ENCODE results near the gene SCMH1.
"Not testable (repeated sequence)": the region's sequence is repeated elsewhere in the genome, so short reads cannot be mapped to it uniquely, and the experiment has no call there.

SCMH1 gene

GRCh38 chr1:41200728-41201127, 41.4 kb downstream of the SCMH1 start:
- DNase-seq, result no peak

- DNase-seq, result no peak
Observed at GRCh38 chr1:41199375-41199774, 42.7 kb downstream of the SCMH1 start.

GRCh38 chr1:41192456-41193178, 49.5 kb downstream of the SCMH1 start:
- peak; percentile 64 for DNase-seq

- no peak for DNase-seq
Observed at GRCh38 chr1:41184446-41184845, 57.7 kb downstream of the SCMH1 start.

- not testable (repeated sequence) for DNase-seq
Observed at GRCh38 chr1:41178230-41178629, 63.9 kb downstream of the SCMH1 start.

- DNase-seq, result peak; percentile 75
Observed at GRCh38 chr1:41175546-41175945, 66.6 kb downstream of the SCMH1 start.

GRCh38 chr1:41174170-41174569, 67.9 kb downstream of the SCMH1 start:
- no peak for DNase-seq

- no peak for DNase-seq
Observed at GRCh38 chr1:41173651-41174050, 68.5 kb downstream of the SCMH1 start.

- no peak for DNase-seq
Observed at GRCh38 chr1:41171266-41171874, 70.7 kb downstream of the SCMH1 start.

GRCh38 chr1:41169799-41170180, 72.3 kb downstream of the SCMH1 start:
- no peak for DNase-seq

- no peak for DNase-seq
Observed at GRCh38 chr1:41169066-41169798, 72.9 kb downstream of the SCMH1 start.

- no peak for DNase-seq
Observed at GRCh38 chr1:41167667-41168066, 74.4 kb downstream of the SCMH1 start.

- DNase-seq, result no peak
Observed at GRCh38 chr1:41164727-41165126, 77.4 kb downstream of the SCMH1 start.

GRCh38 chr1:41162441-41162840, 79.7 kb downstream of the SCMH1 start:
- no peak for DNase-seq

- DNase-seq, result no peak
Observed at GRCh38 chr1:41161846-41162245, 80.3 kb downstream of the SCMH1 start.

GRCh38 chr1:41160498-41161110, 81.5 kb downstream of the SCMH1 start:
- DNase-seq, result no peak

- DNase-seq, result no peak
Observed at GRCh38 chr1:41158966-41159365, 83.1 kb downstream of the SCMH1 start.

GRCh38 chr1:41158147-41158875, 83.8 kb downstream of the SCMH1 start:
- no peak for DNase-seq

- DNase-seq, result no peak
Observed at GRCh38 chr1:41155105-41155504, 87.0 kb downstream of the SCMH1 start.

GRCh38 chr1:41153750-41154274, 88.3 kb downstream of the SCMH1 start:
- DNase-seq, result no peak

GRCh38 chr1:41152622-41153044, 89.5 kb downstream of the SCMH1 start:
- DNase-seq, result peak; percentile 87

- no peak for DNase-seq
Observed at GRCh38 chr1:41151846-41152245, 90.3 kb downstream of the SCMH1 start.

- no peak for DNase-seq
Observed at GRCh38 chr1:41149570-41149969, 92.5 kb downstream of the SCMH1 start.

Data from NCI-H446 treated with DMSO at 0.1 percent for 48 hours (cell line).